K562 (cell line): ENCODE measurements around the gene ZNF12.

Experiments used
- BHLHE40 ChIP-seq: IDR thresholded peaks from 2 replicates; pipeline ENCODE4 v1.6.1; 2011; ENCODE audit warnings: low read length, improper control_type of control experiment
- RBM22 ChIP-seq: fragments of 200-400 bp; formaldehyde crosslinking; IDR thresholded peaks from 2 replicates; pipeline ENCODE4 v1.6.1; 2018; ENCODE audit warnings: low read length, low read depth; ENCODE audit not compliant: poor library complexity, severe bottlenecking
- SRF ChIP-seq, 2 experiments: fragments of 250-450, 450-650 bp in 1 of 2; sonication (Bioruptor Pico) in 1 of 2; sonication (generic) in 1 of 2; formaldehyde crosslinking; IDR thresholded peaks; 2 replicates each; pipeline versions ENCODE4 v1.5.0 to v1.5.1; 2020 to 2022; ENCODE audit warnings: mild to moderate bottlenecking in 1 of 2, missing genetic modification reagents in 1 of 2
- TBP ChIP-seq: optimal IDR thresholded peaks from 2 replicates; pipeline ENCODE3; 2011; ENCODE audit warnings: low read depth, low read length, improper control_type of control experiment
- ZNF274 ChIP-seq: IDR thresholded peaks from 2 replicates; pipeline ENCODE4 v1.6.1; 2011; ENCODE audit warnings: low read depth, mild to moderate bottlenecking, low read length, moderate library complexity, borderline replicate concordance
- ZNF282 ChIP-seq: sonication (generic); formaldehyde crosslinking; IDR thresholded peaks from 2 replicates; pipeline ENCODE4 v1.8.1; 2023; ENCODE audit warnings: missing genetic modification reagents
- TF ChIP-seq, protein P1 (sequence below), 3 experiments: IDR thresholded peaks in 2 of 3; conservative IDR thresholded peaks in 1 of 3; 2 replicates each; pipeline ENCODE4 v1.5.1; 2011 to 2012; ENCODE audit warnings: low read length in 3 of 3, mild to moderate bottlenecking in 3 of 3, control low read depth in 2 of 3, improper control_type of control experiment in 1 of 3, inconsistent platforms in 1 of 3, low read depth in 1 of 3, mixed read lengths in 1 of 3, moderate library complexity in 1 of 3; ENCODE audit not compliant: insufficient read depth in 2 of 3
- TF ChIP-seq, protein P2 (sequence below): fragments of 250-450 bp; sonication (Bioruptor Pico); IDR thresholded peaks from 2 replicates; pipeline ENCODE4 v1.5.0; 2020; ENCODE audit warnings: mild to moderate bottlenecking, borderline replicate concordance

DNA sequence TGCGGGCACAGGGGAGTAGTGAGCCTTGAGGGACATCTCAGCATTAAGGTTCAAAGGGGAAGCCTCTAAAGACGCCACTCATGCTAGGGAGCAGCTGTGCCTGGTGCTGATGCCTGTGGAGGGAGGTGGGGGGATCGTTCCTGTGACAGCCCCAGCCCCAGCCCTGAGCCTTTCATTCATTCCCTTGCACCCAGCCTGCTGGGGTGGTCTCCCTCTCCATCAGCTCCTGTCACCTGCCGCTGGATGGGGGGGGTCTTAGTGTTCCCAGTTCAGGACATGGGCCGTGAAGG lies 58.0 kb downstream of the ZNF12 start:
- TF ChIP-seq SRF (CRISPR knock-in tag; IDR thresholded peaks at IDR 0.05): no peak
- no peak for TF ChIP-seq ZNF274
- TF ChIP-seq, protein P1, sequence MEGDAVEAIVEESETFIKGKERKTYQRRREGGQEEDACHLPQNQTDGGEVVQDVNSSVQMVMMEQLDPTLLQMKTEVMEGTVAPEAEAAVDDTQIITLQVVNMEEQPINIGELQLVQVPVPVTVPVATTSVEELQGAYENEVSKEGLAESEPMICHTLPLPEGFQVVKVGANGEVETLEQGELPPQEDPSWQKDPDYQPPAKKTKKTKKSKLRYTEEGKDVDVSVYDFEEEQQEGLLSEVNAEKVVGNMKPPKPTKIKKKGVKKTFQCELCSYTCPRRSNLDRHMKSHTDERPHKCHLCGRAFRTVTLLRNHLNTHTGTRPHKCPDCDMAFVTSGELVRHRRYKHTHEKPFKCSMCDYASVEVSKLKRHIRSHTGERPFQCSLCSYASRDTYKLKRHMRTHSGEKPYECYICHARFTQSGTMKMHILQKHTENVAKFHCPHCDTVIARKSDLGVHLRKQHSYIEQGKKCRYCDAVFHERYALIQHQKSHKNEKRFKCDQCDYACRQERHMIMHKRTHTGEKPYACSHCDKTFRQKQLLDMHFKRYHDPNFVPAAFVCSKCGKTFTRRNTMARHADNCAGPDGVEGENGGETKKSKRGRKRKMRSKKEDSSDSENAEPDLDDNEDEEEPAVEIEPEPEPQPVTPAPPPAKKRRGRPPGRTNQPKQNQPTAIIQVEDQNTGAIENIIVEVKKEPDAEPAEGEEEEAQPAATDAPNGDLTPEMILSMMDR (IDR thresholded peaks at IDR 0.05 in 2 of 3, conservative IDR thresholded peaks at IDR 0.05 in 1 of 3; ENCODE audit: insufficient read depth in 2 of 3, low read depth in 1 of 3, low read length in 3 of 3): no peak
- TF ChIP-seq ZNF282 (CRISPR knock-in tag): no peak
- no peak for TF ChIP-seq RBM22
- TF ChIP-seq TBP: no peak
- no peak for TF ChIP-seq BHLHE40
- TF ChIP-seq, protein P2, sequence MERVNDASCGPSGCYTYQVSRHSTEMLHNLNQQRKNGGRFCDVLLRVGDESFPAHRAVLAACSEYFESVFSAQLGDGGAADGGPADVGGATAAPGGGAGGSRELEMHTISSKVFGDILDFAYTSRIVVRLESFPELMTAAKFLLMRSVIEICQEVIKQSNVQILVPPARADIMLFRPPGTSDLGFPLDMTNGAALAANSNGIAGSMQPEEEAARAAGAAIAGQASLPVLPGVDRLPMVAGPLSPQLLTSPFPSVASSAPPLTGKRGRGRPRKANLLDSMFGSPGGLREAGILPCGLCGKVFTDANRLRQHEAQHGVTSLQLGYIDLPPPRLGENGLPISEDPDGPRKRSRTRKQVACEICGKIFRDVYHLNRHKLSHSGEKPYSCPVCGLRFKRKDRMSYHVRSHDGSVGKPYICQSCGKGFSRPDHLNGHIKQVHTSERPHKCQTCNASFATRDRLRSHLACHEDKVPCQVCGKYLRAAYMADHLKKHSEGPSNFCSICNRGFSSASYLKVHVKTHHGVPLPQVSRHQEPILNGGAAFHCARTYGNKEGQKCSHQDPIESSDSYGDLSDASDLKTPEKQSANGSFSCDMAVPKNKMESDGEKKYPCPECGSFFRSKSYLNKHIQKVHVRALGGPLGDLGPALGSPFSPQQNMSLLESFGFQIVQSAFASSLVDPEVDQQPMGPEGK: no peak
